AG04450 (cell line): ENCODE results near the gene ZBTB20. TPM values are rescaled to one million over a fixed set of nuclear protein-coding genes. Genes with fewer than 3 reads are reported as not detected.

Experiments
- CTCF ChIA-PET: fragments of 300-600, 350-600 bp; formaldehyde crosslinking; extraction: SDS; loops from one replicate; lab custom pipeline; 2022; ENCODE audit warnings: antibody characterized with exemption, inconsistent platforms; lab: Charles Lee
- POLR2A ChIA-PET: fragments of 350-600 bp; formaldehyde crosslinking; extraction: SDS; loops from one replicate; lab custom pipeline; 2021; ENCODE audit warnings: antibody characterized with exemption, inconsistent platforms; lab: Yijun Ruan, JAX
- DNase-seq: peaks from one replicate; pipeline ENCODE4 v3.0.0-alpha.2; 2011; ENCODE audit warnings: low read depth, low spot score
- H3K27ac ChIP-seq: one replicate; pipeline ENCODE4 v1.5.1; 2012; ENCODE audit warnings: low read depth, low read length, control low read depth
- H3K27me3 ChIP-seq: one replicate; pipeline ENCODE4 v1.6.0; 2012; ENCODE audit warnings: low read length; ENCODE audit not compliant: control insufficient read depth, insufficient read depth
- H3K4me3 ChIP-seq: 2 replicates; pipeline ENCODE4 v1.5.1; 2011; ENCODE audit warnings: mild to moderate bottlenecking, low read depth, low read length, control low read depth
- H3K9me3 ChIP-seq: 2 replicates; pipeline ENCODE4 v1.5.1; 2012; ENCODE audit warnings: low read length; ENCODE audit not compliant: control insufficient read depth, insufficient read depth
- CTCF ChIP-seq: IDR thresholded peaks from 2 replicates; pipeline ENCODE4 v1.5.1; 2011; ENCODE audit warnings: low read depth, low read length, control low read depth, inconsistent platforms
- polyA plus RNA-seq: library from polyadenylated mRNA; depleted of rRNA; stranded (reverse); fragments of >200 nt; gene quantifications from 2 replicates; pipeline ENCODE4 v1.2.3, GENCODE V29; 2011

The ZBTB20 gene
- polyA plus RNA-seq, 1 experiment = 3.0 TPM

- POLR2A ChIA-PET = no interaction called here
Observed at GRCh38 chr3:114478801-114479200, 668.3 kb downstream of the ZBTB20 start.

GRCh38 chr3:114476511-114476910 is 670.6 kb downstream of the ZBTB20 start:
- CTCF ChIA-PET = no interaction called here
- TF ChIP-seq CTCF = no peak
- POLR2A ChIA-PET = no interaction called here
- no peaks in the 10 kb centered on the region for H3K27me3 ChIP-seq
- DNase-seq = no peak
- no peak overlapping the region for H3K27ac ChIP-seq
- H3K9me3 ChIP-seq = no peaks in the 10 kb centered on the region
- no peak overlapping the region for H3K4me3 ChIP-seq

More at GRCh38 chr3:114478801-114479200, 668.3 kb downstream of the ZBTB20 start:
- DNase-seq = no peak
- Histone ChIP-seq H3K4me3 (no peak overlapping the region), H3K9me3 (no peaks in the 10 kb centered on the region; the same call in 1 of the 2 replicates), H3K27me3 (no peaks in the 10 kb centered on the region), H3K27ac (no peak overlapping the region)
- CTCF ChIA-PET = no interaction called here
- TF ChIP-seq CTCF = no peak

GRCh38 chr3:114471478-114471877 is 675.6 kb downstream of the ZBTB20 start:
- DNase-seq = no peak
- ChIA-PET POLR2A (no interaction called here), CTCF (no interaction called here)
- Histone ChIP-seq H3K27ac (no peak overlapping the region), H3K4me3 (no peak overlapping the region), H3K9me3 (no peaks in the 10 kb centered on the region), H3K27me3 (no peaks in the 10 kb centered on the region)
- TF ChIP-seq CTCF = no peak

- DNase-seq = no peak
- Histone ChIP-seq H3K27me3 (no peaks in the 10 kb centered on the region), H3K4me3 (no peak overlapping the region), H3K27ac (no peak overlapping the region), H3K9me3 (no peaks in the 10 kb centered on the region)
- no peak for TF ChIP-seq CTCF
- ChIA-PET CTCF (no interaction called here), POLR2A (no interaction called here)
Observed at GRCh38 chr3:114469070-114469469, 678.0 kb downstream of the ZBTB20 start.

- CTCF ChIA-PET = interaction anchor here (1.0 kb wide), 1 partner anchor 176 kb away, joined by 3 read pairs; no protein-coding TSS in a partner anchor
- DNase-seq = no peak
- Histone ChIP-seq H3K27me3 (no peaks in the 10 kb centered on the region), H3K27ac (no peak overlapping the region), H3K4me3 (no peak overlapping the region), H3K9me3 (no peaks in the 10 kb centered on the region)
- TF ChIP-seq CTCF = no peak
- POLR2A ChIA-PET = no interaction called here
Observed at GRCh38 chr3:114466816-114467215, 680.3 kb downstream of the ZBTB20 start.
